GM23338 (cell line): ENCODE data around the gene C1QTNF7. TPM values are rescaled to one million over a fixed set of nuclear protein-coding genes. Genes with fewer than 3 reads are reported as not detected.

Source experiments
- ATAC-seq: fragments of 200-7000 bp; cut with Tn5 transposase; 3 replicates; pipeline ENCODE4 v1.9.1; 2020
- DNase-seq: peaks from one replicate; pipeline ENCODE4 v3.0.0-alpha.2; 2015; ENCODE audit warnings: low spot score
- H2AFZ ChIP-seq: fragments of 200-600 bp; sonication (generic); 2 replicates; pipeline ENCODE4 v1.8.0; 2016; ENCODE audit warnings: antibody characterized with exemption, mild to moderate bottlenecking, moderate library complexity
- H3F3A ChIP-seq: fragments of 200-600 bp; sonication (generic); replicated peaks from 2 replicates; pipeline ENCODE4 v1.8.0; 2017; ENCODE audit warnings: antibody characterized with exemption, mixed run types, low read depth
- H3K27ac ChIP-seq: fragments of 200-600 bp; sonication (generic); 2 replicates; pipeline ENCODE4 v1.6.1; 2016; ENCODE audit warnings: low read depth
- H3K27me3 ChIP-seq: fragments of 200-600 bp; sonication (generic); 2 replicates; pipeline ENCODE4 v1.8.0; 2016; ENCODE audit warnings: mild to moderate bottlenecking, mixed run types, moderate library complexity; ENCODE audit not compliant: insufficient read depth
- H3K36me3 ChIP-seq: fragments of 200-600 bp; sonication (generic); 2 replicates; pipeline ENCODE4 v1.8.0; 2016; ENCODE audit warnings: mild to moderate bottlenecking; ENCODE audit not compliant: insufficient read depth
- H3K4me1 ChIP-seq: fragments of 200-600 bp; sonication (generic); 2 replicates; pipeline ENCODE4 v1.8.0; 2016; ENCODE audit warnings: mild to moderate bottlenecking, moderate library complexity; ENCODE audit not compliant: insufficient read depth
- H3K4me2 ChIP-seq: fragments of 200-600 bp; sonication (generic); 2 replicates; pipeline ENCODE4 v1.7.1; 2017; ENCODE audit warnings: mixed run types
- H3K4me3 ChIP-seq: fragments of 200-600 bp; sonication (generic); 2 replicates; pipeline ENCODE4 v1.6.1; 2016; ENCODE audit warnings: mixed run types
- H3K79me2 ChIP-seq: fragments of 200-600 bp; sonication (generic); replicated peaks from 2 replicates; pipeline ENCODE4 v1.8.0; 2017; ENCODE audit warnings: mild to moderate bottlenecking; ENCODE audit not compliant: insufficient read depth
- H3K9me2 ChIP-seq: fragments of 200-600 bp; sonication (generic); 2 replicates; pipeline ENCODE4 v1.8.0; 2017; ENCODE audit not compliant: insufficient read depth
- H4K20me1 ChIP-seq: fragments of 200-600 bp; sonication (generic); replicated peaks from 2 replicates; pipeline ENCODE4 v1.8.0; 2017; ENCODE audit warnings: mild to moderate bottlenecking; ENCODE audit not compliant: insufficient read depth
- H3K27ac Mint-ChIP-seq: 2 replicates; pipeline ENCODE4 v1.8.0; 2020; ENCODE audit warnings: inconsistent platforms, mild to moderate bottlenecking, moderate library complexity, mixed read lengths
- H3K27me3 Mint-ChIP-seq: 3 replicates; pipeline ENCODE4 v1.8.0; 2022; ENCODE audit warnings: low read depth, mild to moderate bottlenecking, moderate library complexity, mixed read lengths, inconsistent platforms; ENCODE audit not compliant: insufficient read depth, poor library complexity
- H3K36me3 Mint-ChIP-seq: 3 replicates; pipeline ENCODE4 v1.8.0; 2021; ENCODE audit warnings: low read depth, mild to moderate bottlenecking, inconsistent platforms, moderate library complexity, mixed read lengths
- H3K4me1 Mint-ChIP-seq: 3 replicates; pipeline ENCODE4 v1.8.0; 2020; ENCODE audit warnings: mild to moderate bottlenecking, inconsistent platforms, mixed read lengths
- H3K4me3 Mint-ChIP-seq: 3 replicates; pipeline ENCODE4 v1.8.0; 2021; ENCODE audit warnings: moderate library complexity, mild to moderate bottlenecking, inconsistent platforms, mixed read lengths
- H3K9me3 Mint-ChIP-seq: 3 replicates; pipeline ENCODE4 v1.8.0; 2020; ENCODE audit warnings: moderate library complexity, mild to moderate bottlenecking, inconsistent platforms, mixed read lengths
- CREB1 ChIP-seq: fragments of 250-450 bp; sonication (Bioruptor Pico); IDR thresholded peaks from 2 replicates; pipeline ENCODE4 v1.5.0; 2020; ENCODE audit warnings: low read depth, mild to moderate bottlenecking, moderate library complexity
- CTCF ChIP-seq, 2 experiments: fragments of 200-600 bp in 1 of 2; sonication (generic) in 1 of 2; conservative IDR thresholded peaks; 2 replicates each; pipeline versions ENCODE4 v1.5.1 to v1.6.1; 2016 to 2017; ENCODE audit warnings: antibody characterized with exemption in 2 of 2, low read depth in 2 of 2, mild to moderate bottlenecking in 2 of 2, moderate library complexity in 1 of 2
- JUNB ChIP-seq: IDR thresholded peaks from one replicate; pipeline ENCODE4 v1.6.1; 2016; ENCODE audit warnings: antibody characterized with exemption; ENCODE audit not compliant: unreplicated experiment
- NANOG ChIP-seq: IDR thresholded peaks from 2 replicates; pipeline ENCODE4 v1.6.1; 2016; ENCODE audit warnings: antibody characterized with exemption, borderline replicate concordance
- POLR2AphosphoS5 ChIP-seq: IDR thresholded peaks from 2 replicates; pipeline ENCODE4 v1.6.1; 2016; ENCODE audit warnings: antibody characterized with exemption, low read depth
- STAT1 ChIP-seq: IDR thresholded peaks from one replicate; pipeline ENCODE4 v1.6.1; 2016; ENCODE audit warnings: antibody characterized with exemption; ENCODE audit not compliant: unreplicated experiment
- ZNF114 ChIP-seq: fragments of 250-450 bp; sonication (Bioruptor Pico); IDR thresholded peaks from 2 replicates; pipeline ENCODE4 v1.5.0; 2020; ENCODE audit warnings: mild to moderate bottlenecking, moderate library complexity
- ZNF331 ChIP-seq: fragments of 250-450 bp; sonication (Bioruptor Pico); IDR thresholded peaks from 2 replicates; pipeline ENCODE4 v1.5.0; 2020; ENCODE audit warnings: low read depth, mild to moderate bottlenecking, moderate library complexity
- polyA plus RNA-seq: library from polyadenylated mRNA; unstranded; fragments of >200 nt; fragmentation: Nextera tagmentation; extraction: Ambion mirVana; gene quantifications from 2 replicates; pipeline ENCODE4 v1.2.1, GENCODE V29; 2016
- total RNA-seq: library from RNA; depleted of rRNA; stranded (reverse); fragments of >200 nt; shearing (Covaris generic); gene quantifications from 2 replicates; pipeline ENCODE4 v1.2.3, GENCODE V29; 2014
- TF ChIP-seq, protein P1 (sequence below): fragments of 250-450 bp; sonication (Bioruptor Pico); IDR thresholded peaks from 2 replicates; pipeline ENCODE4 v1.5.0; 2020; ENCODE audit warnings: mild to moderate bottlenecking, moderate library complexity

The C1QTNF7 gene
- total and polyA plus RNA-seq, 2 experiments from 2014 or later = not detected

- Histone ChIP-seq H3K4me2 (no peak overlapping the region), H3K79me2 (no peaks in the 10 kb centered on the region), H2AFZ (no peak overlapping the region), H3K36me3 (no peaks in the 10 kb centered on the region), H3K9me2 (no peaks in the 10 kb centered on the region), H3K4me3 (no peak overlapping the region), H3K27ac (no peak overlapping the region), H3K4me1 (no peaks in the 10 kb centered on the region), H4K20me1 (no peaks in the 10 kb centered on the region), H3K27me3 (no peaks in the 10 kb centered on the region), H3F3A (no peaks in the 10 kb centered on the region)
- Mint-ChIP-seq H3K4me1 (no peaks in the 10 kb centered on the region; the same call in 2 of the 3 replicates), H3K9me3 (no peaks in the 10 kb centered on the region; the same call in 2 of the 3 replicates), H3K36me3 (no peaks in the 10 kb centered on the region), H3K4me3 (no peak overlapping the region), H3K27me3 (peaks cover 3% of the 10 kb centered on the region), H3K27ac (no peak overlapping the region)
- TF ChIP-seq NANOG (no peak), POLR2AphosphoS5 (no peak), CTCF (conservative IDR thresholded peaks at IDR 0.05; ENCODE audit: low read depth in 2 of 2) (no peak), STAT1 (no peak), CREB1 (CRISPR knock-in tag) (no peak), JUNB (no peak), ZNF331 (CRISPR knock-in tag) (no peak), ZNF114 (CRISPR knock-in tag) (no peak)
- TF ChIP-seq, protein P1, sequence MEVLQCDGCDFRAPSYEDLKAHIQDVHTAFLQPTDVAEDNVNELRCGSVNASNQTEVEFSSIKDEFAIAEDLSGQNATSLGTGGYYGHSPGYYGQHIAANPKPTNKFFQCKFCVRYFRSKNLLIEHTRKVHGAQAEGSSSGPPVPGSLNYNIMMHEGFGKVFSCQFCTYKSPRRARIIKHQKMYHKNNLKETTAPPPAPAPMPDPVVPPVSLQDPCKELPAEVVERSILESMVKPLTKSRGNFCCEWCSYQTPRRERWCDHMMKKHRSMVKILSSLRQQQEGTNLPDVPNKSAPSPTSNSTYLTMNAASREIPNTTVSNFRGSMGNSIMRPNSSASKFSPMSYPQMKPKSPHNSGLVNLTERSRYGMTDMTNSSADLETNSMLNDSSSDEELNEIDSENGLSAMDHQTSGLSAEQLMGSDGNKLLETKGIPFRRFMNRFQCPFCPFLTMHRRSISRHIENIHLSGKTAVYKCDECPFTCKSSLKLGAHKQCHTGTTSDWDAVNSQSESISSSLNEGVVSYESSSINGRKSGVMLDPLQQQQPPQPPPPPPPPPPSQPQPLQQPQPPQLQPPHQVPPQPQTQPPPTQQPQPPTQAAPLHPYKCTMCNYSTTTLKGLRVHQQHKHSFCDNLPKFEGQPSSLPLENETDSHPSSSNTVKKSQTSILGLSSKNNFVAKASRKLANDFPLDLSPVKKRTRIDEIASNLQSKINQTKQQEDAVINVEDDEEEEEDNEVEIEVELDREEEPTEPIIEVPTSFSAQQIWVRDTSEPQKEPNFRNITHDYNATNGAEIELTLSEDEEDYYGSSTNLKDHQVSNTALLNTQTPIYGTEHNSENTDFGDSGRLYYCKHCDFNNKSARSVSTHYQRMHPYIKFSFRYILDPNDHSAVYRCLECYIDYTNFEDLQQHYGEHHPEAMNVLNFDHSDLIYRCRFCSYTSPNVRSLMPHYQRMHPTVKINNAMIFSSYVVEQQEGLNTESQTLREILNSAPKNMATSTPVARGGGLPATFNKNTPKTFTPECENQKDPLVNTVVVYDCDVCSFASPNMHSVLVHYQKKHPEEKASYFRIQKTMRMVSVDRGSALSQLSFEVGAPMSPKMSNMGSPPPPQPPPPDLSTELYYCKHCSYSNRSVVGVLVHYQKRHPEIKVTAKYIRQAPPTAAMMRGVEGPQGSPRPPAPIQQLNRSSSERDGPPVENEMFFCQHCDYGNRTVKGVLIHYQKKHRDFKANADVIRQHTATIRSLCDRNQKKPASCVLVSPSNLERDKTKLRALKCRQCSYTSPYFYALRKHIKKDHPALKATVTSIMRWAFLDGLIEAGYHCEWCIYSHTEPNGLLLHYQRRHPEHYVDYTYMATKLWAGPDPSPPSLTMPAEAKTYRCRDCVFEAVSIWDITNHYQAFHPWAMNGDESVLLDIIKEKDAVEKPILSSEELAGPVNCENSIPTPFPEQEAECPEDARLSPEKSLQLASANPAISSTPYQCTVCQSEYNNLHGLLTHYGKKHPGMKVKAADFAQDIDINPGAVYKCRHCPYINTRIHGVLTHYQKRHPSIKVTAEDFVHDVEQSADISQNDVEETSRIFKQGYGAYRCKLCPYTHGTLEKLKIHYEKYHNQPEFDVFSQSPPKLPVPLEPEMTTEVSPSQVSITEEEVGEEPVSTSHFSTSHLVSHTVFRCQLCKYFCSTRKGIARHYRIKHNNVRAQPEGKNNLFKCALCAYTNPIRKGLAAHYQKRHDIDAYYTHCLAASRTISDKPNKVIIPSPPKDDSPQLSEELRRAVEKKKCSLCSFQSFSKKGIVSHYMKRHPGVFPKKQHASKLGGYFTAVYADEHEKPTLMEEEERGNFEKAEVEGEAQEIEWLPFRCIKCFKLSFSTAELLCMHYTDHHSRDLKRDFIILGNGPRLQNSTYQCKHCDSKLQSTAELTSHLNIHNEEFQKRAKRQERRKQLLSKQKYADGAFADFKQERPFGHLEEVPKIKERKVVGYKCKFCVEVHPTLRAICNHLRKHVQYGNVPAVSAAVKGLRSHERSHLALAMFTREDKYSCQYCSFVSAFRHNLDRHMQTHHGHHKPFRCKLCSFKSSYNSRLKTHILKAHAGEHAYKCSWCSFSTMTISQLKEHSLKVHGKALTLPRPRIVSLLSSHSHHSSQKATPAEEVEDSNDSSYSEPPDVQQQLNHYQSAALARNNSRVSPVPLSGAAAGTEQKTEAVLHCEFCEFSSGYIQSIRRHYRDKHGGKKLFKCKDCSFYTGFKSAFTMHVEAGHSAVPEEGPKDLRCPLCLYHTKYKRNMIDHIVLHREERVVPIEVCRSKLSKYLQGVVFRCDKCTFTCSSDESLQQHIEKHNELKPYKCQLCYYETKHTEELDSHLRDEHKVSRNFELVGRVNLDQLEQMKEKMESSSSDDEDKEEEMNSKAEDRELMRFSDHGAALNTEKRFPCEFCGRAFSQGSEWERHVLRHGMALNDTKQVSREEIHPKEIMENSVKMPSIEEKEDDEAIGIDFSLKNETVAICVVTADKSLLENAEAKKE = no peak
- no peak for ATAC-seq
- no peak for DNase-seq
Measured at GRCh38 chr4:15427161-15427560, 672 bp upstream of the C1QTNF7 start.
